Measurements from ENCODE around the gene OSCAR. TPM values are rescaled to one million over a fixed set of nuclear protein-coding genes. Genes with fewer than 3 reads are reported as not detected.
"Not testable (repeated sequence)": the region's sequence is repeated elsewhere in the genome, so short reads cannot be mapped to it uniquely, and the experiment has no call there.

The OSCAR gene
- polyA plus RNA-seq, 1 experiment, result 0.66 TPM

GRCh38 chr19:54096617-54097106 lies 3.9 kb downstream of the OSCAR start:
- H3K27me3 ChIP-seq (ENCODE audit: control insufficient read depth, insufficient read depth, low read length), result no peaks in the 10 kb centered on the region
- DNase-seq (ENCODE audit: low read depth), result no peak
- CTCF ChIA-PET, result interaction anchor here (0.5 to 3.4 kb wide), 8 partner anchors 10 to 303 kb away, joined by 3 to 17 read pairs (median 4); partner anchors contain the start of genes PRPF31 and TFPT
- H3K4me3 ChIP-seq (ENCODE audit: low read depth, low read length), result peak overlapping the region; percentile 30
- POLR2A ChIA-PET, result interaction anchor here (0.7 kb wide), 1 partner anchor 27 kb away, joined by 5 read pairs; no protein-coding TSS in a partner anchor
- TF ChIP-seq CTCF (IDR thresholded peaks at IDR 0.05; ENCODE audit: insufficient read depth, low read depth, low read length), result peak; percentile 59
- no peaks in the 10 kb centered on the region for H3K36me3 ChIP-seq (ENCODE audit: control insufficient read depth, insufficient read depth, low read length)

- ChIA-PET CTCF (interaction anchor here (1.1 to 3.4 kb wide), 5 partner anchors 64 to 303 kb away, joined by 3 to 17 read pairs (median 6); no protein-coding TSS in a partner anchor), POLR2A (interaction anchor here (0.6 to 0.9 kb wide), 2 partner anchors 60 to 296 kb away, joined by 3 read pairs; no protein-coding TSS in a partner anchor)
- peak overlapping the region; percentile 29 for H3K4me3 ChIP-seq (ENCODE audit: low read depth, low read length)
- not testable (repeated sequence) for H3K27me3 ChIP-seq (ENCODE audit: control insufficient read depth, insufficient read depth, low read length); H3K36me3 ChIP-seq (ENCODE audit: control insufficient read depth, insufficient read depth, low read length); DNase-seq (ENCODE audit: low read depth)
These were observed 4.6 kb downstream of the OSCAR start for GRCh38 chr19:54095859-54096616.

GRCh38 chr19:54095136-54095858 lies 5.3 kb downstream of the OSCAR start:
- H3K36me3 ChIP-seq (ENCODE audit: control insufficient read depth, insufficient read depth, low read length), result no peaks in the 10 kb centered on the region
- peak overlapping the region; percentile 29 for H3K4me3 ChIP-seq (ENCODE audit: low read depth, low read length)
- no peak for DNase-seq (ENCODE audit: low read depth)
- ChIA-PET POLR2A (interaction anchor here (0.6 to 0.9 kb wide), 2 partner anchors 60 to 295 kb away, joined by 3 read pairs; no protein-coding TSS in a partner anchor), CTCF (interaction anchor here (1.1 to 3.4 kb wide), 5 partner anchors 64 to 302 kb away, joined by 3 to 17 read pairs (median 6); no protein-coding TSS in a partner anchor)
- no peak for TF ChIP-seq CTCF (IDR thresholded peaks at IDR 0.05; ENCODE audit: insufficient read depth, low read depth, low read length)
- H3K27me3 ChIP-seq (ENCODE audit: control insufficient read depth, insufficient read depth, low read length), result no peaks in the 10 kb centered on the region

GRCh38 chr19:54094426-54095000 lies 6.1 kb downstream of the OSCAR start:
- TF ChIP-seq CTCF (IDR thresholded peaks at IDR 0.05; ENCODE audit: insufficient read depth, low read depth, low read length), result no peak
- Histone ChIP-seq H3K27me3 (ENCODE audit: control insufficient read depth, insufficient read depth, low read length) (no peaks in the 10 kb centered on the region), H3K4me3 (ENCODE audit: low read depth, low read length) (no peak overlapping the region), H3K36me3 (ENCODE audit: control insufficient read depth, insufficient read depth, low read length) (no peaks in the 10 kb centered on the region)
- ChIA-PET CTCF (interaction anchor here (1.1 to 3.4 kb wide), 5 partner anchors 63 to 301 kb away, joined by 3 to 17 read pairs (median 6); no protein-coding TSS in a partner anchor), POLR2A (no interaction called here)
- no peak for DNase-seq (ENCODE audit: low read depth)

- Histone ChIP-seq H3K4me3 (ENCODE audit: low read depth, low read length) (no peak overlapping the region), H3K36me3 (ENCODE audit: control insufficient read depth, insufficient read depth, low read length) (no peaks in the 10 kb centered on the region), H3K27me3 (ENCODE audit: control insufficient read depth, insufficient read depth, low read length) (no peaks in the 10 kb centered on the region)
- CTCF ChIA-PET, result no interaction called here
- TF ChIP-seq CTCF (IDR thresholded peaks at IDR 0.05; ENCODE audit: insufficient read depth, low read depth, low read length), result no peak
- DNase-seq (ENCODE audit: low read depth), result no peak
- POLR2A ChIA-PET, result no interaction called here
These were observed 16.2 kb downstream of the OSCAR start for GRCh38 chr19:54084410-54084809.
